Ishikawa (cell line): ENCODE data around the gene SPRED2.

ENCODE experiments used
- CEBPB ChIP-seq: IDR thresholded peaks from 2 replicates; pipeline ENCODE4 v1.6.1; 2012
- CREB1 ChIP-seq: IDR thresholded peaks from 2 replicates; pipeline ENCODE4 v1.6.1; 2012; ENCODE audit warnings: low read depth
- EP300 ChIP-seq: IDR thresholded peaks from 2 replicates; pipeline ENCODE4 v1.6.1; 2012; ENCODE audit warnings: borderline replicate concordance
- FOXM1 ChIP-seq: IDR thresholded peaks from 2 replicates; pipeline ENCODE4 v1.6.1; 2012; ENCODE audit warnings: low read depth, borderline replicate concordance
- MAX ChIP-seq: IDR thresholded peaks from 2 replicates; pipeline ENCODE4 v1.6.1; 2012
- RAD21 ChIP-seq: IDR thresholded peaks from 2 replicates; pipeline ENCODE4 v1.6.1; 2012; ENCODE audit warnings: low read depth
- TAF1 ChIP-seq: IDR thresholded peaks from 2 replicates; pipeline ENCODE4 v1.6.1; 2012; ENCODE audit warnings: low read depth, mild to moderate bottlenecking
- TCF12 ChIP-seq: IDR thresholded peaks from 2 replicates; pipeline ENCODE4 v1.6.1; 2012; ENCODE audit warnings: low read depth
- USF1 ChIP-seq: IDR thresholded peaks from 2 replicates; pipeline ENCODE4 v1.6.1; 2012
- YY1 ChIP-seq: IDR thresholded peaks from 2 replicates; pipeline ENCODE4 v1.6.1; 2012; ENCODE audit warnings: low read depth

- no peak for TF ChIP-seq TAF1
- TF ChIP-seq MAX, result no peak
- TF ChIP-seq RAD21, result no peak
- no peak for TF ChIP-seq FOXM1
- TF ChIP-seq CEBPB, result no peak
- no peak for TF ChIP-seq YY1
- no peak for TF ChIP-seq USF1
- no peak for TF ChIP-seq TCF12
- no peak for TF ChIP-seq EP300
- TF ChIP-seq CREB1, result no peak
Measured at GRCh38 chr2:65349863-65350262, 82.5 kb downstream of the SPRED2 start.
